Stimulated activated CD8-positive, alpha-beta memory T cell treated with anti-CD3 and anti-CD28 coated beads, Interleukin-7, amount 100 ng/mL, for 24 hours (primary cell): ENCODE results near the gene TARS2.

Source experiments
- DNase-seq: peaks from one replicate; pipeline ENCODE4 v3.0.0-alpha.2; 2020; ENCODE audit warnings: low read depth

TARS2 gene

GRCh38 chr1:150536836-150537731, 49.9 kb downstream of the TARS2 start:
- no peak for DNase-seq

DNA sequence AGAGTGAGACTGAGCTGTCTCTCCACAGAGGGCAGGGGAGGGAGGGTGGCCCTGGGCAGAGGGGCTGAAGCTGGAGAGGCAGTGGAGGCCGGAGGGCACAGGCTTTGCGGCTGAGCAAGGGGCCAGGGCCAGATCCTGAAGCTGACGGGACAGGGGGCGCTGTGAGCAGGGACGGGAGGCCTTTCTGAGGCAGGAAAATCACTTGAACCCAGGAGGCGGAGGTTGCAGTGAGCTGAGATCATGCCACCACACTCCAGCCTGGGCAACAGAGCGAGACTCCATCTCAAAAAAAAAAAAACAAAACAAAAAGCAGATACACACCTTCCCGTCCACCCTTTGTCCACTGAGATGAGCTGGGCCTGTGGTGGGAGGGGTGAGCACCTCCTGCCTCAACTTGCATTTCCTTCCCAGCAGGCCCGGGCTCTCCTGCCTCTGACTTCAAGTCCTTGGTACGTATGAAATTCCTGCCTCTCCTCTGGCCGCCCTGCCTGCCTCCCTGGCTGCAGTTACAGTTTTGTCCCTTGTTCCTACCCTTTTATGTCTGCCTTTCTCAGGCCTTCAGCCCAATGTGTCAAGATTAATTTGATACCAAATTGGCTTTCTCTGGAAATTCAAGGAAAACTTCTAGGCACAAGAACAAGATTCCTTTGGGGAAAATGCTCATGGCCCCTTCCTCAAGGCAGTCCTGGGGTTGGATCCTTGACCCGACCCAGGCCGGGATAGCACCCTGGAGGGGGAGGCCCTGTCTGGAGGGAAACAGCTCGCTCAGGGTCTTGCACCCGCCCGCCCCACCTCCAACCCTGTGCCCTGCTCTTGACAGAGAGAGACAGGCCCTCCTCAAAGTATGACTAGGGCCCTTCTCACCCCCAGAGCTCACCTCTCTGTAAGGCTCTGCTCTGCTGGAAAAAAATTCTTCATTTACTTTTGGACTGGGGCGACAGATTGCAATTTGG, 50.8 kb downstream of the TARS2 start:
- no peak for DNase-seq

DNA sequence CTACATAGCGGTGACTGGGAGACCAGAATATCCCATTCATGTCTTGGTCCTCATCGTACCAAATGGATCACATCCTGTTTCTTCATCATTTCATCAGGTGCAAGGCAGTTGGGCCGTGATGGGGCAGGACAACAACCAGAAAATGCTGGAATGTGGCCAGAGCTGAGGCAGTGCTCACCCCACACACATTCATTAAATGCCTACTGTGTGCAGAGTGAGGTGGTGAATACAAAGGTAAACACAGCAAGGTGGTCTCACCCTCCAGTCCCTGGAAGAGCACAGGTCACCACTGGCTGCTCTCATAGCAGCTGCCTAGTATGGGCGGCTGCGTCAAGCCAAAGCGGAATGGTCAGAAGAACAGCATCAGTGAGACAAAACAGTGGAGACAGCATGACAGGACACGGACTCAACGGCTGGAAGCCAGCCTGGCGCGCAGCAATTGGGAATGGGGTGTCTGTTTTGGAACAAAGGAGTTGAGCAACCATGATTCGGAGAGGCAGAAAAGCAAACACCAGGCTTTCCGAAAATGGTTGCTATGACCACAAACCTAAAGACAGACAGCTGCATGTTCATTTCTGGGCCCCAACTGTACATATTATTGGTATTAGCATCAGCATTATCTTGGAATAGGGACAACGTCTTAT, 56.4 kb downstream of the TARS2 start:
- no peak for DNase-seq

DNA sequence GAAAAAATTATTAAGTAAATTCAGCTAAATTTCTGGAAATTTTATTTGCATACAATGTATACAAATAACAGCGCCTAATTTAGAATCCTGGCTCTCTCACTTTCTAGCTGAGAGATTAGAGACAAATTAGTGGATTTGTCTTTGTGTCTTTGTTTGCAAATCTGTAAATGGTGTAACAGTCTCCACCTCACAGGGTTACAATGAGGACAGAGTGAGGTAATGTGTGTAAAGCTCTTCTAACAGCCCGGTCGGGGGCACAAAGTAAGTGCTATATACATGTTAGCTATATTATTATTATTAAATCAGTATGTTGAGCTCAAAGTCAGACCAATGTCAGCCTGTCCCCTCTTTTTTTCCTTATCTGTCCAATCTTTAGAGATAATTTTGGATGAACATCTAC, 57.0 kb downstream of the TARS2 start:
- no peak for DNase-seq

- no peak for DNase-seq
Observed at GRCh38 chr1:150545486-150546032, 58.3 kb downstream of the TARS2 start.

DNA sequence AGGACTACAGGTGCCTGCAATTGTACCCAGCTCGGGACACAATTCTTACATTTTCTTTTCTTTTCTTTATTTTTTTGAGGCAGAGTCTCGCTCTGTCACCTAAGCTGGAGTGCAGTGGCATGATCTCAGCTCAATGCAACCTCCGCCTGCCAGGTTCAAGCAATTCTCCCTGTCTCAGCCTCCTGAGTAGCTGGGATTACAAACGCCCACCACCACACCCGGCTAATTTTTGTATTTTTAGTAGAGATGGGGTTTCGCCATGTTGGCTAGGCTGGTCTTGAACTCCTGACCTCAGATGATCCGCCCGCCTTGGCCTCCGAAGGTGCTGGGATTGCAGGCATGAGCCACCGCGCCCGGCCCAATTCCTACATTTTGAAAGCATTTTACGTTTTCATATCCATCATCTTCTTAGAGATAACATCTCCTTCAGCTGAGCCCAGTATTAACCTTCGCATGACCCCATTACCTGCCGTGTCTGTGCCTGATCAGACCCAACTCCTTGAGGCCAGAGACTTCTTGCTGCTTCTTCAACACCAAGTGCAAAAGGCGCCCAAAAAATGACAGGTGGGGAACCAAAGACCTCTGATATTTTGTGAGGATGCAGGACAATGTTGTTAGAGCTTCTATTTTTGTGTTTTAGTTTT, 59.2 kb downstream of the TARS2 start:
- DNase-seq, result no peak

DNA sequence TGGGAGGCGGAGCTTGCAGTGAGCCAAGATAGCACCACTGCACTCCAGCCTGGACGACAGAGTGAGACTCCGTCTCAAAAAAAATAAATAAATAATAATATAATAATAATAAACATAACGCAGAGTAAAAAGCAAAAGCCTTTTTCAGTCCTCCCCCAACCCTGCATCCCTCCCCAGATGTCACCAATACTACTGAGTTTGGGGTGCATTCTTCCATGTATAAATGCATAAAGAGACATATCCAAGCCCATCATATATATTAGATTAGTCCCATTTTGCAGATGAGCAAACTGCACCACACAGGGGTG, 61.1 kb downstream of the TARS2 start:
- no peak for DNase-seq

- DNase-seq, result no peak
Observed at GRCh38 chr1:150548632-150549495, 61.6 kb downstream of the TARS2 start, which contains the start of gene ADAMTSL4. Gene ADAMTSL4 (plus strand): TSS chr1:150549408. CDS start chr1:150552289, 2,881 bp downstream.

DNA sequence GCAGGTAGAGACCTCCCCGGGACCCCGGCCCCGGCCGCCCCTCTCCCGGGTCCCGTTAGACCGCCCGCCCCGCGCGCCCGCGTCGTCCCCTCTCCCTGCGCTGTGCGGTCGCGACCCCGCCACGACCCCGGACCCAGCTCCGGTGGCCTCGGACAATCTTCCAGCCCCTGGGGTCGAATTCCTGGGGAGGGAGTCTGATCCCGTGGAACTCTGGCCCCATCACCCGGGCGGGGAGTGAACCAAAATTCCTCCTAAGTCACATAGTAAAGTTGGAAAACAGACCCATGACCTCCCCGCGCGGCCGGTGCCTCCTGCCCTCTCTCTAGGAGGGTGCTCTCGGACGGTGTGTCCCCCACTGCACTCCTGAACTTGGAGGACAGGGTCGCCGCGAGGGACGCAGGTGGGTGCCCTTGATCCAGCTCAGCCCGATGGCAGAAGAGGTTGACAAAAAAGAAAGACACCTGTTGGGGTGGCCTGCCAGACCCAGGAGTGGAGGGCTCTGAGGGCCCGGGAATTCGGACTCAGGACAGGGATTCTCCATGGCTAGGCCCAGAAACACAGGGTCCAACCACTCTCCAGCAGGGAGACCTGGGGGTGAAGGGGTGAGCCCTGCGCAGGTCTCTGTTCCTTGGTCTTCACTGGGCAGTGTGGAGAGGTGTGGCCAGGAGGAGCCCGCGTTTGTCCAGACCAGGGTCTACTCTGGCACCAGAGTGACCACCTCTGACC, 62.4 kb downstream of the TARS2 start:
- no peak for DNase-seq

DNA sequence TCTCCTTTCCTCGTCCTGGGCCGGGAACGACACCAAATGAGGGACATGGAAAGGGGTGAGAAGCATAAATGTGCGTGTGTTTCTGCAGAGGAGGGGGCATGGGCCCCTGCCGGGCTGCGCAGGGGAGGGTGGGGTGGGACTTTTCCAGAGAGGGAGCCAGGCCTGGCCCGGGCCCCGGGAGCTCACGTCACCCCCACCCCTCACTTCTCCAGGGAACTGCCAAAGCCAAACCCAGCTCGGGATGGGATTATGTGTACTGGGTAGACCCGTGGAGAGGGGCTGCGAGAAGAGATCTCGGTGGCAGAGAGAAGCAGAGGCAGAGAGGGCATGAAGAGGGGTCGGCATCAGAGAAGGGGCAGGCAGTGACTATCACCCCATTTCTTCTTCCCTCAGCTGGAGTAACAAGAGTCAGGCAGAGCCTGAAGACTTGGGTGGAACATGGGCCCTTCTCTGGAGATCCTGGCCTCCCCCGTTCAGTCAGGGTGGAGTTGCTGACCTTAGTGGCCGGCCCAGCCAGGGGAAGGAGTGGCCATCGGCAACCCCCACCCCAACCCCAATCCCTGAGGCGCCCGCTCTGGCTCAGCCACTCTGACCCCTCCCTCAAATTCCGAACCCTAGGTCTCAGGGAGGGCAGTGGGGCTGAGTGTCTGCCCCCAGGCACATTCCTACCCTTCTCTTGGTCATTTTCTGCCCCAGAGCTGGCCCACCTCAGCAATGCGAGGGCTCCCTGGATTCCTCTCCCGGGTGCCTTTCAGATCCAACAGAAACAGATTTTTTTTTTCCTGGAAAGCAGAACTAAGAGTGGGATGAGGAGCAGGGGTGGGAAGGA, 63.2 kb downstream of the TARS2 start:
- DNase-seq, result no peak

DNA sequence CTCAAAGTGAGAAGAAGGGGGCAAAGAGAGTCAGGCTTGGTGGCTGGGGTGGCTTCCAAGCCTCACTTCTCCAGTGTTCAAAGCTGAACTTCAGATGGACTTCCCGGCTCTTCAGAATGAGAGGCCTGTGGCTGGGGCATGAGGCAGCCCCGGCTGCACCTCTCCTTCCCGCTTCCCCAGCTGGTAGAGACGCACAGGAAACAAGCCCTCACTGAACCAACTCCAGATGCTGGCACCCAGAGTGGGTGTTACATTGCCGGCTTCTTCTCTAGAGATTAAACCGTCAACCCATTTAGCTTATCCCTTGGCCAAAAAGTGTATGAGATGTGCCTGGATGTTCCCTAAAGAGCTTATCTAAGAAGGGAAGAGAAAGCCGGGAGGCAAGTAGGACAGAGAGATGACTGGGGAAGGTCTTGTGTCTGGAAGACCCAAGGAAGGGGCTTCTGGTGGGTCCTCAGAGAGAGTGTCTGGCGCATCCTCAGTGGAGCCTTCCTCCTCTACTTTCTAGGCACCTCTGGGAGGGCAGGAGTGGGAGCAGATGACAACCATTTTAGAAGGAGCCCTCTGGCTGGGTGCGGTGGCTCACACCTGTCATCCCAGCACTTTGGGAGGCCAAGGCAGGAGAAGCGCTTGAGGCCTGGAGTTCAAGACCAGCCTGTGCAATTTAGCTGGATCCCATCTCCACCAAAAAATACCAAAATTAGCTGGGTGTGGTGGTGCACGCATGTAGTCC, 64.0 kb downstream of the TARS2 start:
- DNase-seq, result no peak

GRCh38 chr1:150551784-150552127, 64.5 kb downstream of the TARS2 start:
- DNase-seq, result no peak

GRCh38 chr1:150552128-150552910, 65.1 kb downstream of the TARS2 start:
- no peak for DNase-seq

GRCh38 chr1:150552911-150553289, 65.7 kb downstream of the TARS2 start:
- DNase-seq, result no peak

DNA sequence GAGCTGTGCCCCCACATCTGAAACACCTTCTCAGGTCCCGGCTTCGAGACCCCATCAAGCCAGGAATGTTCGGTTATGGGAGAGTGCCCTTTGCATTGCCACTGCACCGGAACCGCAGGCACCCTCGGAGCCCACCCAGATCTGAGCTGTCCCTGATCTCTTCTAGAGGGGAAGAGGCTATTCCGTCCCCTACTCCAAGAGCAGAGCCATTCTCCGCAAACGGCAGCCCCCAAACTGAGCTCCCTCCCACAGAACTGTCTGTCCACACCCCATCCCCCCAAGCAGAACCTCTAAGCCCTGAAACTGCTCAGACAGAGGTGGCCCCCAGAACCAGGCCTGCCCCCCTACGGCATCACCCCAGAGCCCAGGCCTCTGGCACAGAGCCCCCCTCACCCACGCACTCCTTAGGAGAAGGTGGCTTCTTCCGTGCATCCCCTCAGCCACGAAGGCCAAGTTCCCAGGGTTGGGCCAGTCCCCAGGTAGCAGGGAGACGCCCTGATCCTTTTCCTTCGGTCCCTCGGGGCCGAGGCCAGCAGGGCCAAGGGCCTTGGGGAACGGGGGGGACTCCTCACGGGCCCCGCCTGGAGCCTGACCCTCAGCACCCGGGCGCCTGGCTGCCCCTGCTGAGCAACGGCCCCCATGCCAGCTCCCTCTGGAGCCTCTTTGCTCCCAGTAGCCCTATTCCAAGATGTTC, 66.3 kb downstream of the TARS2 start:
- DNase-seq, result no peak

GRCh38 chr1:150554086-150554452, 66.8 kb downstream of the TARS2 start:
- no peak for DNase-seq
